H9 (cell line): Measurements from ENCODE around the gene FFAR1. TPM values are rescaled to one million over a fixed set of nuclear protein-coding genes. Genes with fewer than 3 reads are reported as not detected.

Source experiments
- DNase-seq: peaks from one replicate; pipeline ENCODE4 v3.0.0-alpha.2; 2017
- H2AFZ ChIP-seq: one replicate; pipeline ENCODE4 v1.6.1; 2013; ENCODE audit warnings: mild to moderate bottlenecking, low read length, control low read depth, moderate library complexity
- H2AK5ac ChIP-seq: 2 replicates; pipeline ENCODE4 v1.6.1; 2013; ENCODE audit warnings: low read length, control low read depth, mixed read lengths; ENCODE audit not compliant: insufficient read length
- H2BK120ac ChIP-seq: one replicate; pipeline ENCODE4 v1.6.1; 2013; ENCODE audit warnings: low read depth, mild to moderate bottlenecking, low read length, control low read depth, inconsistent platforms; ENCODE audit not compliant: poor library complexity, severe bottlenecking
- H2BK12ac ChIP-seq: 2 replicates; pipeline ENCODE4 v1.6.1; 2013; ENCODE audit warnings: low read length, control low read depth, mixed read lengths, low read depth; ENCODE audit not compliant: insufficient read length
- H2BK15ac ChIP-seq: 2 replicates; pipeline ENCODE4 v1.6.1; 2013; ENCODE audit warnings: low read depth, low read length, control low read depth
- H2BK20ac ChIP-seq: one replicate; pipeline ENCODE4 v1.6.1; 2013; ENCODE audit warnings: low read depth, mild to moderate bottlenecking, low read length, control low read depth, inconsistent platforms; ENCODE audit not compliant: poor library complexity, severe bottlenecking
- H2BK5ac ChIP-seq: 2 replicates; pipeline ENCODE4 v1.6.1; 2013; ENCODE audit warnings: low read length, control low read depth, mixed read lengths; ENCODE audit not compliant: insufficient read length
- H3K14ac ChIP-seq: 2 replicates; pipeline ENCODE4 v1.6.1; 2013; ENCODE audit warnings: low read length, control low read depth; ENCODE audit not compliant: insufficient read depth
- H3K18ac ChIP-seq: 2 replicates; pipeline ENCODE4 v1.6.1; 2013; ENCODE audit warnings: low read depth, mild to moderate bottlenecking, mixed read lengths, low read length, control low read depth; ENCODE audit not compliant: insufficient read length
- H3K23ac ChIP-seq: 2 replicates; pipeline ENCODE4 v1.6.1; 2013; ENCODE audit warnings: low read length, control low read depth, mixed read lengths, low read depth; ENCODE audit not compliant: insufficient read length
- H3K23me2 ChIP-seq: 2 replicates; pipeline ENCODE4 v1.6.1; 2013; ENCODE audit warnings: low read depth, mild to moderate bottlenecking, mixed read lengths, low read length, control low read depth; ENCODE audit not compliant: insufficient read length, poor library complexity, severe bottlenecking
- H3K27ac ChIP-seq: 2 replicates; pipeline ENCODE4 v1.5.1; 2013; ENCODE audit warnings: low read length, control low read depth, mixed read lengths, low read depth; ENCODE audit not compliant: insufficient read length
- H3K27me3 ChIP-seq: 2 replicates; pipeline ENCODE4 v1.6.1; 2013; ENCODE audit warnings: low read length, control low read depth, inconsistent platforms; ENCODE audit not compliant: insufficient read depth
- H3K4ac ChIP-seq: 2 replicates; pipeline ENCODE4 v1.6.1; 2013; ENCODE audit warnings: low read depth, mild to moderate bottlenecking, control low read depth, inconsistent platforms, low read length, moderate library complexity
- H3K4me1 ChIP-seq: 2 replicates; pipeline ENCODE4 v1.6.1; 2013; ENCODE audit warnings: low read length, control low read depth, inconsistent platforms; ENCODE audit not compliant: insufficient read depth
- H3K4me2 ChIP-seq: 2 replicates; pipeline ENCODE4 v1.6.1; 2013; ENCODE audit warnings: low read length, control low read depth, mixed read lengths; ENCODE audit not compliant: insufficient read length, insufficient read depth
- H3K56ac ChIP-seq: 2 replicates; pipeline ENCODE4 v1.6.1; 2013; ENCODE audit warnings: low read depth, mild to moderate bottlenecking, mixed read lengths, low read length, control low read depth; ENCODE audit not compliant: insufficient read length
- H3K79me1 ChIP-seq: 2 replicates; pipeline ENCODE4 v1.6.1; 2013; ENCODE audit warnings: low read depth, mild to moderate bottlenecking, moderate library complexity, low read length, control low read depth, inconsistent platforms; ENCODE audit not compliant: insufficient read depth, poor library complexity, severe bottlenecking
- H3K79me2 ChIP-seq: 2 replicates; pipeline ENCODE4 v1.6.1; 2013; ENCODE audit warnings: low read length, control low read depth, inconsistent platforms; ENCODE audit not compliant: insufficient read depth
- H3K9ac ChIP-seq: 2 replicates; pipeline ENCODE4 v1.6.1; 2013; ENCODE audit warnings: low read length, control low read depth, mixed read lengths; ENCODE audit not compliant: insufficient read length; ENCODE audit errors: extremely low read depth
- H3K9me3 ChIP-seq: one replicate; pipeline ENCODE4 v1.6.1; 2013; ENCODE audit warnings: low read depth, low read length, inconsistent platforms; ENCODE audit not compliant: control insufficient read depth
- H3T11ph ChIP-seq: one replicate; pipeline ENCODE4 v1.6.1; 2013; ENCODE audit warnings: mild to moderate bottlenecking, low read length, control low read depth, inconsistent platforms
- H4K20me1 ChIP-seq: one replicate; pipeline ENCODE4 v1.6.1; 2013; ENCODE audit not compliant: control insufficient read depth, insufficient read length, insufficient read depth
- H4K5ac ChIP-seq: 2 replicates; pipeline ENCODE4 v1.6.1; 2013; ENCODE audit warnings: low read depth, mild to moderate bottlenecking, mixed read lengths, low read length, control low read depth; ENCODE audit not compliant: insufficient read length
- H4K8ac ChIP-seq: replicated peaks from 2 replicates; pipeline ENCODE4 v1.6.1; 2013; ENCODE audit warnings: low read length, control low read depth, mixed read lengths, low read depth; ENCODE audit not compliant: insufficient read length
- H4K91ac ChIP-seq: 2 replicates; pipeline ENCODE4 v1.6.1; 2013; ENCODE audit warnings: low read depth, mild to moderate bottlenecking, moderate library complexity, mixed read lengths, low read length, control low read depth; ENCODE audit not compliant: insufficient read length
- H3K27ac Mint-ChIP-seq, 3 experiments: 2 replicates in 2 of 3; 3 replicates in 1 of 3; pipeline ENCODE4 v1.8.0; 2020 to 2021; ENCODE audit warnings: mixed read lengths in 3 of 3, mild to moderate bottlenecking in 1 of 3, moderate library complexity in 1 of 3
- H3K27me3 Mint-ChIP-seq: 2 replicates; pipeline ENCODE4 v1.8.0; 2021; ENCODE audit warnings: low read depth, mild to moderate bottlenecking, moderate library complexity, mixed read lengths
- H3K36me3 Mint-ChIP-seq, 3 experiments: 2 replicates in 2 of 3; 3 replicates in 1 of 3; pipeline ENCODE4 v1.8.0; 2020 to 2021; ENCODE audit warnings: low read depth in 3 of 3, mixed read lengths in 3 of 3; ENCODE audit not compliant: insufficient read depth in 1 of 3
- H3K4me1 Mint-ChIP-seq, 2 experiments: 2 replicates each; pipeline ENCODE4 v1.8.0; 2020; ENCODE audit warnings: mixed read lengths in 2 of 2
- H3K4me3 Mint-ChIP-seq, 2 experiments: 2 replicates in 1 of 2; 3 replicates in 1 of 2; pipeline ENCODE4 v1.8.0; 2020 to 2021; ENCODE audit warnings: mild to moderate bottlenecking in 2 of 2, mixed read lengths in 2 of 2, moderate library complexity in 1 of 2
- H3K9me3 Mint-ChIP-seq, 2 experiments: 2 replicates in 1 of 2; 3 replicates in 1 of 2; pipeline ENCODE4 v1.8.0; 2020; ENCODE audit warnings: mild to moderate bottlenecking in 2 of 2, mixed read lengths in 2 of 2, moderate library complexity in 1 of 2
- CTCF ChIP-seq: fragments of 200-600 bp; sonication (generic); conservative IDR thresholded peaks from 3 replicates; pipeline ENCODE4 v1.8.0; 2021; ENCODE audit warnings: antibody characterized with exemption, mild to moderate bottlenecking
- WGBS: extraction: QIAGEN DNeasy Blood & Tissue Kit; methylation state at CpG from one replicate; pipeline ENCODE4 v1.1.7; 2013; ENCODE audit warnings: missing lambda C conversion rate, low lambda C conversion rate, mixed read lengths; ENCODE audit not compliant: insufficient read length; ENCODE audit errors: extremely low coverage; 5-methylcytosine and 5-hydroxymethylcytosine counted together
- total RNA-seq: library from RNA; stranded (reverse); gene quantifications from 2 replicates; pipeline ENCODE4 v1.2.1, GENCODE V29; 2021

FFAR1 gene
- total RNA-seq, 1 experiment from 2014 or later = not detected

- Histone ChIP-seq H3K23me2 (no peaks in the 10 kb centered on the region), H2BK15ac (no peak overlapping the region), H4K91ac (no peak overlapping the region), H2BK12ac (no peak overlapping the region), H3K79me1 (no peaks in the 10 kb centered on the region), H2BK20ac (no peak overlapping the region), H4K5ac (no peak overlapping the region), H2BK120ac (no peak overlapping the region), H3K4ac (no peak overlapping the region), H3K9me3 (no peaks in the 10 kb centered on the region), H2AFZ (no peak overlapping the region), H4K20me1 (no peaks in the 10 kb centered on the region), H3K9ac (no peak overlapping the region), H3K14ac (no peak overlapping the region), H3K79me2 (no peaks in the 10 kb centered on the region), H3K4me1 (no peaks in the 10 kb centered on the region), H3T11ph (no peak overlapping the region), H3K27ac (no peak overlapping the region), H3K27me3 (no peaks in the 10 kb centered on the region), H2BK5ac (no peak overlapping the region), H2AK5ac (no peak overlapping the region), H3K18ac (no peak overlapping the region), H3K56ac (no peak overlapping the region), H3K4me2 (no peak overlapping the region), H4K8ac (no peak overlapping the region), H3K23ac (no peak overlapping the region)
- Mint-ChIP-seq H3K4me1 (no peaks in the 10 kb centered on the region), H3K27me3 (peaks cover 21% of the 10 kb centered on the region), H3K4me3 (no peak overlapping the region), H3K9me3 (no peaks in the 10 kb centered on the region; a peak in 1 of 5 replicates), H3K27ac (no peak overlapping the region), H3K36me3 (no peaks in the 10 kb centered on the region)
- WGBS = no CpG with 5 or more reads among the region's 1 CpG
- no peak for DNase-seq
- no peak for TF ChIP-seq CTCF
Measured at GRCh38 chr19:35368378-35368777, 20.7 kb downstream of the FFAR1 start.
